Esophagus squamous epithelium (tissue), 5 donors: ENCODE data around the gene RIPOR1. TPM values are rescaled to one million over a fixed set of nuclear protein-coding genes. Genes with fewer than 3 reads are reported as not detected.
"Not testable (repeated sequence)": the region's sequence is repeated elsewhere in the genome, so short reads cannot be mapped to it uniquely, and the experiment has no call there.

Source experiments
- DNase-seq: peaks from one replicate; lab custom pipeline; 2025; lab: John Stamatoyannopoulos, UW
- H3K27ac ChIP-seq, 4 donors: fragments of 200-600 bp; sonication (generic); one replicate each; pipeline ENCODE4 v1.5.1; 2016 to 2019; ENCODE audit warnings: mild to moderate bottlenecking in 1 of 4
- H3K27me3 ChIP-seq, 4 donors: fragments of 200-600 bp; sonication (generic); 1 replicate in 3 of 4; 2 replicates in 1 of 4; pipeline versions ENCODE4 v1.5.1 to v1.6.0; 2017 to 2021; ENCODE audit warnings: antibody characterized with exemption in 1 of 4
- H3K36me3 ChIP-seq, 3 donors: fragments of 200-600 bp; sonication (generic); one replicate each; pipeline ENCODE4 v1.5.1; 2016 to 2019
- H3K4me1 ChIP-seq, 3 donors: fragments of 200-600 bp; sonication (generic); one replicate each; pipeline ENCODE4 v1.5.1; 2017 to 2019
- H3K4me3 ChIP-seq, 4 donors: fragments of 200-600 bp; sonication (generic); 1 replicate in 3 of 4; 2 replicates in 1 of 4; pipeline ENCODE4 v1.5.1; 2016 to 2019; ENCODE audit warnings: mild to moderate bottlenecking in 2 of 4, moderate library complexity in 1 of 4
- H3K9me3 ChIP-seq, 3 donors: fragments of 200-600 bp; sonication (generic); one replicate each; pipeline ENCODE4 v1.5.1; 2016 to 2019
- POLR2A ChIP-seq, 4 donors: fragments of 450-650 bp; IDR thresholded peaks; one replicate each; pipeline ENCODE4 v1.6.1; 2017; ENCODE audit warnings: antibody characterized with exemption in 4 of 4, mild to moderate bottlenecking in 4 of 4, moderate library complexity in 3 of 4
- WGBS, 2 donors: methylation state at CpG; one replicate each; pipeline ENCODE4 v1.1.5; 2018; 5-methylcytosine and 5-hydroxymethylcytosine counted together
- intact Hi-C: fragments of 100-400 bp; cut with DNase I; formaldehyde crosslinking; loops from one replicate; pipeline ENCODE4 v1.15.0; 2022
- total RNA-seq, 4 donors: library from RNA; depleted of rRNA; stranded (reverse); fragments of >200 nt; gene quantifications; one replicate each; pipeline ENCODE4 v1.1.0, GENCODE V29; 2016
- TF ChIP-seq, protein P1 (sequence below), 6 experiments: fragments of 450-650 bp in 4 of 6; fragments of 200-600 bp in 2 of 6; sonication (generic) in 2 of 6; IDR thresholded peaks; one replicate each; pipeline ENCODE4 v1.5.1; 2016 to 2019; ENCODE audit warnings: antibody characterized with exemption in 6 of 6, mild to moderate bottlenecking in 4 of 6, moderate library complexity in 4 of 6
- donor health status: DM: yes; HTN: yes; CAD: no.

The RIPOR1 gene
- total RNA-seq, 4 donors from 2014 or later, result 6.6 to 24.0 (median 15.6) TPM

DNA sequence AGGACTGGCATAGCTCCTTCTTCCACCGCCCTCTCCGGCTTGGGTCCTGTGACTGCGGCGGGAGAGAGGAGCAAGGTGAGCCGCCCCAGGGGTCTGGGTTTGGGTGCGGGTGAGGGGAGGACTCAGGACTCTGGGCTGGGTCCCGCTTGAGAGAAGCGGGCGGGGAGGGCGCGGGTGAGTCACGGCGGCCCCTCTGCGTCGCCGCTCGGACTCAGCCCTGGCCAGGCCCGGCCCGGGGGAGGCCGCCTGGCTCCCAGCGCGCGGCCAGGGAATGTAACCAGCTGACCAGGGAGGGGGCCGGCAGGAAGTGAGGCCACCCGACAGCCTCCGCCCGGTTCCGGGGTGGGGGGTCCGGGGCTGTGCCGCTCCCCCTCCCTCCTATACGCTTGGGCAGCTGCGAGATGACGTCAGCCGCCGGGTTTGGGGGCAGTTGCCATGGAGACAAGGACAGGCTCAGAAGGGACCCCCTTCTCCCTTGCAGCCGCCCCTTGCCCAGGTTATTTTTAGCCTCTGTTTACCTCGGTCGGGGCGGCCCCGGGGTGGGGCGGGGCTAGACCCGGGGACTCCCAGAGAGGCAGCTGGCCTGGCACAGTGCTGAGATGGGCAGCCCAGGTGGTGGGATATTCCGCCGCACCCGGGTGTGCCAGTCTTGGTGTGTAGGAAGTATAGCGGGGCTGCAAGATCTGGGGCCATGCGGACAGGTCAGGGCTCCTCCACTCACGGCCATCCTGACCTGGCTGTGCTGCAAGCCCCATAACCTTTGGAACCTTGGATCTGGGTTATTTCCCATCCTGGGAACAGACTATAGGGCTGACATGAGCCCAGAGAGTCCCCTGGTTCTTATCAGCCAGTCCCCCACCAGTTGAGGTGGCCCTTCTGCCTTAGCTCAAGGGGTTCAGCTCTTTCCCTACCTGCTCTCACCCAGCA is 1.6 kb downstream of the RIPOR1 start:
- H3K27me3 ChIP-seq, result peaks cover 0 to 33% (median 0%) of the 10 kb centered on the region in 4 donors
- peak overlapping the region; percentile 53 to 87 (median 66) for H3K4me3 ChIP-seq
- no peaks in the 10 kb centered on the region for H3K36me3 ChIP-seq
- peaks cover 19 to 71% (median 23%) of the 10 kb centered on the region in 3 donors for H3K4me1 ChIP-seq
- peak overlapping the region; percentile 79 to 92 (median 86) for H3K27ac ChIP-seq
- intact Hi-C loops, result no loop called here
- TF ChIP-seq POLR2A (IDR thresholded peaks at IDR 0.05), result peak in 2 of 4 donors; percentile 59 to 76
- TF ChIP-seq, protein P1, sequence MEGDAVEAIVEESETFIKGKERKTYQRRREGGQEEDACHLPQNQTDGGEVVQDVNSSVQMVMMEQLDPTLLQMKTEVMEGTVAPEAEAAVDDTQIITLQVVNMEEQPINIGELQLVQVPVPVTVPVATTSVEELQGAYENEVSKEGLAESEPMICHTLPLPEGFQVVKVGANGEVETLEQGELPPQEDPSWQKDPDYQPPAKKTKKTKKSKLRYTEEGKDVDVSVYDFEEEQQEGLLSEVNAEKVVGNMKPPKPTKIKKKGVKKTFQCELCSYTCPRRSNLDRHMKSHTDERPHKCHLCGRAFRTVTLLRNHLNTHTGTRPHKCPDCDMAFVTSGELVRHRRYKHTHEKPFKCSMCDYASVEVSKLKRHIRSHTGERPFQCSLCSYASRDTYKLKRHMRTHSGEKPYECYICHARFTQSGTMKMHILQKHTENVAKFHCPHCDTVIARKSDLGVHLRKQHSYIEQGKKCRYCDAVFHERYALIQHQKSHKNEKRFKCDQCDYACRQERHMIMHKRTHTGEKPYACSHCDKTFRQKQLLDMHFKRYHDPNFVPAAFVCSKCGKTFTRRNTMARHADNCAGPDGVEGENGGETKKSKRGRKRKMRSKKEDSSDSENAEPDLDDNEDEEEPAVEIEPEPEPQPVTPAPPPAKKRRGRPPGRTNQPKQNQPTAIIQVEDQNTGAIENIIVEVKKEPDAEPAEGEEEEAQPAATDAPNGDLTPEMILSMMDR (IDR thresholded peaks at IDR 0.05), result no peak
- WGBS, 2 donors, result 11 to 26% methylated on average over 5 to 6 of the region's 48 CpGs
- DNase-seq, result no peak
- no peaks in the 10 kb centered on the region for H3K9me3 ChIP-seq

DNA sequence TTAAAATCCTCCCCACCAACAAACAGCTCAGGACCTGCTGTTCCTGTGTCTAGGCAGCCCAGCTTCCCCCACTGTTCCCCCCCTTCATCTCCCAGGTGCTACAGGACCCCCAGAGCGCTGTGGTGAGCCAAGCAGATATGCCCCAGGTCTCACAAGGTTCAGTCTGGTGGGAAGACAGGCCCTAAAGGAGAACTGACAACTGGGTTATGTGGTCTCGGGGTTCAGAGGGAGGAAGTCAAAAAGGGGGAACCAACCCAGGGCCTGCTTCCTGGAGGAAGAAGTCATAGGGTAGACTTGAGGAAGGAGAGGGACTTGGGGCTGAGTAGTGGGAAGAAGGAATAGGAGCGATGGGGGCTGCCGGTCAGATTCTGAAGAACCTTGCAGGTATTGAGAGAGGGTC is 2.6 kb downstream of the RIPOR1 start:
- Histone ChIP-seq H3K4me3 (peak overlapping the region in 1 of 4 donors; percentile 87), H3K27ac (peak overlapping the region; percentile 79 to 92 (median 86)), H3K4me1 (peaks cover 20 to 79% (median 23%) of the 10 kb centered on the region in 3 donors), H3K36me3 (no peaks in the 10 kb centered on the region), H3K9me3 (no peaks in the 10 kb centered on the region), H3K27me3 (peaks cover 0 to 33% (median 0%) of the 10 kb centered on the region in 4 donors)
- WGBS, 2 donors, result 75 to 79% methylated on average over 3 of the region's 4 CpGs
- no peak for TF ChIP-seq POLR2A (IDR thresholded peaks at IDR 0.05)
- TF ChIP-seq, protein P1 (IDR thresholded peaks at IDR 0.05), result no peak
- intact Hi-C loops, result no loop called here
- DNase-seq, result no peak

DNA sequence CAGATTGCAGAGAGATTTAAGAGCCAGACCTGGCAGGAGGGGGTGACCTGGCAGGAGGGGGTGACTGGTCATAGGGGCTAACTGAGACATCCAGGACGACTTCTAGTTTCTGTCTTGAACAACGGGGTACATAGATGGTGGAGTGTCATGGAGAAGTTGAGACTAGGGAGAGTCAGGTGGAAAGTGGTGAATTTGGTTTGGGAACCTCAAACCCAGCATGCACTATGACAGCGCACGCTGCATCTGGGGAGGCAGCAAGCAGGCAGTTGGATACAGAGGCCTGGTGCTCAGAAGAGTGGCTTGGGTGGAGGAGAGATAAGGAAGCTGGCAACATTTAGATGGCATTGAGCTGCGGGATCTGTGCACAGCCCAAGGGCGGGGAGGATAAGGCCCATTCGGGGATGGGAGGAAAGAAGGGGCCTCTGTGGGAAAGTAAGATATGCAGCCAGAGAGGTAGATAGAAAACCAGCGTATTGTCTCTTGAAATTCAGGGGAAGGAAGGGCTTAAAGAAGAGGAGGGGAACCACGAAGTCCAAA is 4.5 kb downstream of the RIPOR1 start:
- Histone ChIP-seq H3K27ac (no peak overlapping the region), H3K9me3 (no peaks in the 10 kb centered on the region), H3K4me1 (peaks cover 24 to 95% (median 25%) of the 10 kb centered on the region in 3 donors), H3K4me3 (no peak overlapping the region), H3K27me3 (peaks cover 0 to 33% (median 0%) of the 10 kb centered on the region in 4 donors), H3K36me3 (no peaks in the 10 kb centered on the region)
- TF ChIP-seq, protein P1 (IDR thresholded peaks at IDR 0.05), result no peak
- TF ChIP-seq POLR2A (IDR thresholded peaks at IDR 0.05), result no peak
- intact Hi-C loops, result no loop called here
- WGBS, 2 donors, result 74 to 80% methylated on average over 9 of the region's 9 CpGs
- no peak for DNase-seq

DNA sequence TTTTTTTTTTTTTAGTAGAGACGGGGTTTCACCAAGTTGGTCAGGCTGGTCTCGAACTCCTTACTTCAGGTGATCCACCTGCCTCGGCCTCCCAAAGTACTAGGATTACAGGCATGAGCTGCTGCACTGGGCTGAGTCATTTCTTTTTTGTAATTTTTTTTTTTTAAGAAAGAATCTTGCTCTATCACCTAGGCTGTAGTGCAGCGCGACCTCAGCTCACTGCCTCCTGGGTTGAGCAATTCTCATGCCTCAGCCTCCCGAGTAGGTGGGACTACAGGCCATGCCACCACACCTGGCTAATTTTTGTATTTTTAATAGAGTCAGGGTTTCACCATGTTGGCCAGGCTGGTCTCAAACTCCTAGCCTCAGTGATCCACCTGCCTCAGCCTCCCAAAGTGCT is 5.4 kb downstream of the RIPOR1 start:
- H3K9me3 ChIP-seq, H3K36me3 ChIP-seq, DNase-seq, intact Hi-C loops, H3K27ac ChIP-seq, H3K4me3 ChIP-seq: not testable (repeated sequence)
- peaks cover 0 to 24% (median 0%) of the 10 kb centered on the region in 4 donors for H3K27me3 ChIP-seq
- 63 to 72% methylated on average over 6 of the region's 6 CpGs for WGBS, 2 donors
- peaks cover 29 to 95% (median 31%) of the 10 kb centered on the region in 3 donors for H3K4me1 ChIP-seq

DNA sequence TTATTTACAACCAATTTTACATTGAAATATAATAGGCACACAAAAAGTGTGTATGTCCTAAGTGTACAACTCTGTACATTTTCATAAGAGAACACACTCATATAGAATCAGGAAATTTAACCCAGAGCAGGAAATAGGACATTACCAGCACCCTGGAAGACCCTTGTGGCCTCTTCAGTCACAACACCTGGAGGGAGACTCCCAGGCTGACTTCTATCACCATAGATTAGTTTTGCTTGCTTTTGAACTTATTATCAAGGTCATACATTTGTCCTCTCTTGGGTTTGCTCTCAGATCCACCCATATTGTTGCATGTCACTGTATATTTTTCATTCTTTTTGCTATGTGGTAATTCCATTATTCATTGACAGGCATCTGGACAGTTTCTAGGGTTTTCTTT is 5.8 kb downstream of the RIPOR1 start:
- Histone ChIP-seq H3K4me3 (no peak overlapping the region), H3K27ac (no peak overlapping the region), H3K4me1 (peaks cover 33 to 95% (median 33%) of the 10 kb centered on the region in 3 donors), H3K36me3 (peaks cover 0 to 4% (median 2%) of the 10 kb centered on the region in 3 donors), H3K27me3 (peaks cover 0 to 19% (median 0%) of the 10 kb centered on the region in 4 donors), H3K9me3 (no peaks in the 10 kb centered on the region)
- DNase-seq, result no peak
- TF ChIP-seq POLR2A (IDR thresholded peaks at IDR 0.05), result no peak
- TF ChIP-seq, protein P1 (IDR thresholded peaks at IDR 0.05), result no peak
- intact Hi-C loops, result no loop called here
